ENCODE measurements around the gene NSG2.

NSG2 gene

GRCh38 chr5:174141398-174141797, 95.9 kb downstream of the NSG2 start:
- TF ChIP-seq EZH2 (IDR thresholded peaks at IDR 0.05; ENCODE audit: borderline replicate concordance, low read length) = no peak
- no peak for TF ChIP-seq CTCF (IDR thresholded peaks at IDR 0.05; ENCODE audit: low read length)
- Histone ChIP-seq H4K20me1 (ENCODE audit: insufficient read depth, low read length) (no peaks in the 10 kb centered on the region), H3K27me3 (ENCODE audit: insufficient read depth, low read length) (no peaks in the 10 kb centered on the region), H3K27ac (ENCODE audit: low read depth, low read length, poor library complexity, severe bottlenecking) (no peak overlapping the region), H3K9me2 (ENCODE audit: low read depth, low read length) (no peaks in the 10 kb centered on the region), H3K36me3 (ENCODE audit: insufficient read depth, low read length) (no peaks in the 10 kb centered on the region), H3K4me2 (ENCODE audit: low read length) (no peak overlapping the region), H2AFZ (ENCODE audit: low read length) (no peak overlapping the region), H3K4me1 (ENCODE audit: insufficient read depth, low read length, severe bottlenecking) (no peaks in the 10 kb centered on the region), H3F3A (ENCODE audit: insufficient read depth, low read length) (no peaks in the 10 kb centered on the region), H3K79me2 (ENCODE audit: insufficient read depth, low read length) (no peaks in the 10 kb centered on the region), H3K9me3 (ENCODE audit: low read length) (no peaks in the 10 kb centered on the region), H3K4me3 (ENCODE audit: low read depth, low read length, poor library complexity, severe bottlenecking) (no peak overlapping the region), H3K9ac (ENCODE audit: low read length) (no peak overlapping the region)

GRCh38 chr5:174145091-174145490, 99.6 kb downstream of the NSG2 start:
- no peak overlapping the region for H3K4me2 ChIP-seq (ENCODE audit: low read length)
- H3K27ac ChIP-seq (ENCODE audit: low read depth, low read length, poor library complexity, severe bottlenecking) = no peak overlapping the region
- no peaks in the 10 kb centered on the region for H4K20me1 ChIP-seq (ENCODE audit: insufficient read depth, low read length)
- H3K36me3 ChIP-seq (ENCODE audit: insufficient read depth, low read length) = no peaks in the 10 kb centered on the region
- H3K4me1 ChIP-seq (ENCODE audit: insufficient read depth, low read length, severe bottlenecking) = no peaks in the 10 kb centered on the region
- H3F3A ChIP-seq (ENCODE audit: insufficient read depth, low read length) = no peaks in the 10 kb centered on the region
- no peak for TF ChIP-seq EZH2 (IDR thresholded peaks at IDR 0.05; ENCODE audit: borderline replicate concordance, low read length)
- no peak for TF ChIP-seq CTCF (IDR thresholded peaks at IDR 0.05; ENCODE audit: low read length)
- H3K79me2 ChIP-seq (ENCODE audit: insufficient read depth, low read length) = no peaks in the 10 kb centered on the region
- H3K4me3 ChIP-seq (ENCODE audit: low read depth, low read length, poor library complexity, severe bottlenecking) = no peak overlapping the region
- no peaks in the 10 kb centered on the region for H3K9me2 ChIP-seq (ENCODE audit: low read depth, low read length)
- no peak overlapping the region for H2AFZ ChIP-seq (ENCODE audit: low read length)
- H3K27me3 ChIP-seq (ENCODE audit: insufficient read depth, low read length) = no peaks in the 10 kb centered on the region
- H3K9me3 ChIP-seq (ENCODE audit: low read length) = no peaks in the 10 kb centered on the region
- no peak overlapping the region for H3K9ac ChIP-seq (ENCODE audit: low read length)

- H4K20me1 ChIP-seq (ENCODE audit: insufficient read depth, low read length) = no peaks in the 10 kb centered on the region
- H3F3A ChIP-seq (ENCODE audit: insufficient read depth, low read length) = no peaks in the 10 kb centered on the region
- H3K9me2 ChIP-seq (ENCODE audit: low read depth, low read length) = no peaks in the 10 kb centered on the region
- TF ChIP-seq CTCF (IDR thresholded peaks at IDR 0.05; ENCODE audit: low read length) (no peak), EZH2 (IDR thresholded peaks at IDR 0.05; ENCODE audit: borderline replicate concordance, low read length) (no peak)
- no peak overlapping the region for H3K4me2 ChIP-seq (ENCODE audit: low read length)
- H3K4me3 ChIP-seq (ENCODE audit: low read depth, low read length, poor library complexity, severe bottlenecking) = no peak overlapping the region
- no peak overlapping the region for H2AFZ ChIP-seq (ENCODE audit: low read length)
- H3K4me1 ChIP-seq (ENCODE audit: insufficient read depth, low read length, severe bottlenecking) = no peaks in the 10 kb centered on the region
- no peak overlapping the region for H3K9ac ChIP-seq (ENCODE audit: low read length)
- no peaks in the 10 kb centered on the region for H3K27me3 ChIP-seq (ENCODE audit: insufficient read depth, low read length)
- H3K27ac ChIP-seq (ENCODE audit: low read depth, low read length, poor library complexity, severe bottlenecking) = no peak overlapping the region
- H3K36me3 ChIP-seq (ENCODE audit: insufficient read depth, low read length) = no peaks in the 10 kb centered on the region
- H3K79me2 ChIP-seq (ENCODE audit: insufficient read depth, low read length) = no peaks in the 10 kb centered on the region
- no peaks in the 10 kb centered on the region for H3K9me3 ChIP-seq (ENCODE audit: low read length)
These were observed 100.3 kb downstream of the NSG2 start for GRCh38 chr5:174145821-174146220.

All from OCI-LY1 (cell line).